Neural progenitor cell (in vitro differentiated cells): Measurements from ENCODE around the gene BARHL2. TPM values are rescaled to one million over a fixed set of nuclear protein-coding genes. Genes with fewer than 3 reads are reported as not detected.
A peak's percentile ranks its signal among the peaks of the same experiment; 100 is the strongest.

ENCODE experiments used
- DNase-seq: peaks from one replicate; pipeline ENCODE4 v3.0.0-alpha.2; 2016; ENCODE audit warnings: low spot score
- H2AFZ ChIP-seq: fragments of 200-600 bp; sonication (generic); replicated peaks from 2 replicates; pipeline ENCODE4 v1.6.1; 2016; ENCODE audit warnings: antibody characterized with exemption
- H3F3A ChIP-seq: fragments of 200-600 bp; sonication (generic); 2 replicates; pipeline ENCODE4 v1.6.1; 2016; ENCODE audit warnings: antibody characterized with exemption, low read depth
- H3K27ac ChIP-seq: fragments of 200-600 bp; sonication (generic); 2 replicates; pipeline ENCODE4 v1.5.1; 2016; ENCODE audit warnings: mild to moderate bottlenecking
- H3K27me3 ChIP-seq: fragments of 200-600 bp; sonication (generic); 2 replicates; pipeline ENCODE4 v1.6.1; 2016; ENCODE audit warnings: mild to moderate bottlenecking, moderate library complexity
- H3K36me3 ChIP-seq: fragments of 200-600 bp; sonication (generic); 2 replicates; pipeline ENCODE4 v1.5.1; 2016
- H3K4me1 ChIP-seq: fragments of 200-600 bp; sonication (generic); 2 replicates; pipeline ENCODE4 v1.6.1; 2016; ENCODE audit warnings: mixed run types
- H3K4me2 ChIP-seq: fragments of 200-600 bp; sonication (generic); 2 replicates; pipeline ENCODE4 v1.6.1; 2016
- H3K4me3 ChIP-seq: fragments of 200-600 bp; sonication (generic); 2 replicates; pipeline ENCODE4 v1.5.1; 2016
- H3K79me2 ChIP-seq: fragments of 200-600 bp; sonication (generic); 2 replicates; pipeline ENCODE4 v1.6.1; 2016; ENCODE audit warnings: low read depth
- H3K9ac ChIP-seq: fragments of 200-600 bp; sonication (generic); 2 replicates; pipeline ENCODE4 v1.6.1; 2016
- H3K9me3 ChIP-seq: fragments of 200-600 bp; sonication (generic); 2 replicates; pipeline ENCODE4 v1.5.1; 2016; ENCODE audit warnings: low read depth
- H4K20me1 ChIP-seq: fragments of 200-600 bp; sonication (generic); 2 replicates; pipeline ENCODE4 v1.6.1; 2016; ENCODE audit warnings: low read depth
- H3K27ac Mint-ChIP-seq: 3 replicates; pipeline ENCODE4 v1.8.0; 2021; ENCODE audit warnings: mixed read lengths
- H3K27me3 Mint-ChIP-seq: 2 replicates; pipeline ENCODE4 v1.8.0; 2022; ENCODE audit warnings: low read depth, mild to moderate bottlenecking, inconsistent platforms, moderate library complexity, mixed read lengths; ENCODE audit not compliant: insufficient read depth
- H3K36me3 Mint-ChIP-seq: 3 replicates; pipeline ENCODE4 v1.8.0; 2021; ENCODE audit warnings: mixed read lengths
- H3K4me1 Mint-ChIP-seq: 3 replicates; pipeline ENCODE4 v1.8.0; 2021; ENCODE audit warnings: mixed read lengths
- H3K4me3 Mint-ChIP-seq: 3 replicates; pipeline ENCODE4 v1.8.0; 2021; ENCODE audit warnings: mild to moderate bottlenecking, moderate library complexity, mixed read lengths
- H3K9me3 Mint-ChIP-seq: 3 replicates; pipeline ENCODE4 v1.8.0; 2020; ENCODE audit warnings: mixed read lengths
- CTCF ChIP-seq: fragments of 200-600 bp; sonication (generic); IDR thresholded peaks from 2 replicates; pipeline ENCODE4 v1.5.1; 2017; ENCODE audit warnings: antibody characterized with exemption, mild to moderate bottlenecking
- EZH2 ChIP-seq: fragments of 200-600 bp; sonication (generic); IDR thresholded peaks from 2 replicates; pipeline ENCODE4 v1.6.1; 2017; ENCODE audit warnings: antibody characterized with exemption, mild to moderate bottlenecking, moderate library complexity
- EZH2phosphoT487 ChIP-seq: fragments of 200-600 bp; sonication (generic); IDR thresholded peaks from 2 replicates; pipeline ENCODE4 v1.6.1; 2017; ENCODE audit warnings: antibody characterized with exemption
- total RNA-seq: library from RNA; depleted of rRNA; stranded (reverse); fragments of >200 nt; gene quantifications from 2 replicates; pipeline ENCODE4 v1.2.3, GENCODE V29; 2015; ENCODE audit warnings: low replicate concordance

The BARHL2 gene
- total RNA-seq, 1 donor from 2014 or later = not detected

- H3K9ac ChIP-seq = no peak overlapping the region
- H3K27me3 ChIP-seq = peaks cover 1% of the 10 kb centered on the region
- no peak overlapping the region for H3K4me3 ChIP-seq
- H3K36me3 ChIP-seq = no peaks in the 10 kb centered on the region
- H3K4me1 ChIP-seq = no peaks in the 10 kb centered on the region
- no peaks in the 10 kb centered on the region for H3K79me2 ChIP-seq
- no peak overlapping the region for H3K27ac ChIP-seq
- H4K20me1 ChIP-seq = no peaks in the 10 kb centered on the region
- Mint-ChIP-seq H3K27ac (no peak overlapping the region), H3K4me3 (no peak overlapping the region), H3K4me1 (peaks cover 16% of the 10 kb centered on the region), H3K9me3 (no peaks in the 10 kb centered on the region), H3K36me3 (no peaks in the 10 kb centered on the region), H3K27me3 (peaks cover 6% of the 10 kb centered on the region)
- H3K9me3 ChIP-seq = no peaks in the 10 kb centered on the region
- no peak overlapping the region for H2AFZ ChIP-seq
- H3K4me2 ChIP-seq = no peak overlapping the region
- no peak for DNase-seq
- TF ChIP-seq EZH2 (no peak), CTCF (no peak), EZH2phosphoT487 (no peak)
- H3F3A ChIP-seq = no peaks in the 10 kb centered on the region
These were observed 44.9 kb upstream of the BARHL2 start for GRCh38 chr1:90761781-90762589.

- no peaks in the 10 kb centered on the region for H4K20me1 ChIP-seq
- Mint-ChIP-seq H3K36me3 (no peaks in the 10 kb centered on the region), H3K4me1 (peaks cover 16% of the 10 kb centered on the region), H3K9me3 (no peaks in the 10 kb centered on the region), H3K27me3 (peaks cover 6% of the 10 kb centered on the region), H3K27ac (no peak overlapping the region), H3K4me3 (no peak overlapping the region)
- H3K79me2 ChIP-seq = no peaks in the 10 kb centered on the region
- H3K36me3 ChIP-seq = no peaks in the 10 kb centered on the region
- H3K4me2 ChIP-seq = no peak overlapping the region
- TF ChIP-seq EZH2 (no peak), CTCF (no peak), EZH2phosphoT487 (no peak)
- H3K4me3 ChIP-seq = no peak overlapping the region
- no peak overlapping the region for H3K27ac ChIP-seq
- H3K9ac ChIP-seq = no peak overlapping the region
- H2AFZ ChIP-seq = no peak overlapping the region
- H3K27me3 ChIP-seq = no peaks in the 10 kb centered on the region
- DNase-seq = peak; percentile 11
- H3K4me1 ChIP-seq = no peaks in the 10 kb centered on the region
- H3F3A ChIP-seq = no peaks in the 10 kb centered on the region
- no peaks in the 10 kb centered on the region for H3K9me3 ChIP-seq
These were observed 44.1 kb upstream of the BARHL2 start for GRCh38 chr1:90761156-90761555.

- no peak overlapping the region for H3K27ac ChIP-seq
These were observed 36.5 kb upstream of the BARHL2 start for GRCh38 chr1:90753556-90753955.

More at GRCh38 chr1:90753556-90753955, 36.5 kb upstream of the BARHL2 start:
- no peak overlapping the region for H3K4me2 ChIP-seq
- Mint-ChIP-seq H3K36me3 (no peaks in the 10 kb centered on the region), H3K27ac (no peak overlapping the region), H3K27me3 (peaks cover 4% of the 10 kb centered on the region), H3K4me1 (no peaks in the 10 kb centered on the region), H3K9me3 (no peaks in the 10 kb centered on the region), H3K4me3 (no peak overlapping the region)
- no peaks in the 10 kb centered on the region for H3K79me2 ChIP-seq
- no peak for TF ChIP-seq EZH2phosphoT487
- TF ChIP-seq CTCF = no peak
- no peak for TF ChIP-seq EZH2
- H2AFZ ChIP-seq = no peak overlapping the region
- H3K4me3 ChIP-seq = no peak overlapping the region
- no peaks in the 10 kb centered on the region for H4K20me1 ChIP-seq
- no peaks in the 10 kb centered on the region for H3K4me1 ChIP-seq
- H3K9ac ChIP-seq = no peak overlapping the region
- no peaks in the 10 kb centered on the region for H3F3A ChIP-seq
- H3K36me3 ChIP-seq = no peaks in the 10 kb centered on the region
- H3K9me3 ChIP-seq = no peaks in the 10 kb centered on the region
- DNase-seq = no peak
- H3K27me3 ChIP-seq = no peaks in the 10 kb centered on the region
